Mammary epithelial cell (primary cell): Measurements from ENCODE around the gene ANKFY1.

Experiments used
- CTCF ChIP-seq, 2 donors: IDR thresholded peaks in 1 of 2; conservative IDR thresholded peaks in 1 of 2; 2 replicates each; pipeline ENCODE4 v1.5.1; 2011 to 2012; ENCODE audit warnings: inconsistent platforms in 2 of 2, low read length in 2 of 2, mild to moderate bottlenecking in 2 of 2, control low read depth in 1 of 2, low read depth in 1 of 2; ENCODE audit not compliant: insufficient read depth in 1 of 2; ENCODE audit errors: extremely low read depth in 1 of 2
- EZH2 ChIP-seq: IDR thresholded peaks from 2 replicates; pipeline ENCODE4 v1.6.1; 2012; ENCODE audit warnings: low read length, inconsistent platforms, borderline replicate concordance

DNA sequence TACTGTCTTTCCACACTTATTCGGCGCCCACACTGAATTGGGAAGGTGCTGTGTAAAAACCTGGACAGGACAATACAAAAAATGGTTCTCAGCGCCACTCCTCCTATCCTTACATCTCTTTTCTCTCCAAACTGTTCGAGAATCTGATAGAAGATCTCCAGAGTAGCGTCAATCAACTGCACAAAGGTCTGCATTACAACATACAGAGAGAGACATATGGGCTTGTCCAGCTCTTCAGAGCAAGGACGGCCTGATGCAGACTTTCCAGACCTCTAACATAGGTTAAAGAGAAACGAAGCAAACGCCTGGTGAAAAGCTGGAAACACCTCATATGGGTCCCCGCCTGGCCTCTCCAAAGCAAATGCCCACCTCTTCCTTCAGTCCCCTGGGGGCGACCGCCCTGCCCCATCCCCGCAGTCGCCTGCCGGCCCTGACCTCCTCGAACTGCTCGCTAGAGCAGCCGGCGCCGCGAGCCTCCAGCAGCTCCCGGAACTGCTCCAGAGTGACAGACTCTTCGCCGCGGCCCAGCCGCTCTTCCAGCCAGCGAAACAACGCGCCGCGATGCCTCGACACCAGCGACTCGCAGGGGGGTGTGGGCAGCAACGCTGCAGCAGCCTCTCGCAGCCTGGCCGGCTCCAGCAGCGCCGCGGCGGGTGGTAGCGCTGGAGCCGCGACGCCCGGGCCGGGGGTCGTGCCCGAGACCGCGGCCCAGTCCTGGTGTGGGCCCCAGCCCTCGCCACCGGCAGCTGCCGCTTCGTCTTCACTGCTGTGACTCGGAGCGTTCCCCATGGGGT is 121.5 kb downstream of the ANKFY1 start:
- no peak for TF ChIP-seq CTCF (conservative IDR thresholded peaks at IDR 0.05 in 1 of 2, IDR thresholded peaks at IDR 0.05 in 1 of 2; ENCODE audit: extremely low read depth in 1 of 2, insufficient read depth in 1 of 2, low read depth in 1 of 2, low read length in 2 of 2)
- no peak for TF ChIP-seq EZH2
